GM19328 (cell line): ENCODE measurements around the gene TRAPPC2L.

Experiments
- ATAC-seq: cut with Tn5 transposase; IDR thresholded peaks from one replicate; pipeline ENCODE4 v1.9.1; 2021; ENCODE audit warnings: mild to moderate bottlenecking, moderate library complexity; ENCODE audit not compliant: unreplicated experiment

The TRAPPC2L gene

DNA sequence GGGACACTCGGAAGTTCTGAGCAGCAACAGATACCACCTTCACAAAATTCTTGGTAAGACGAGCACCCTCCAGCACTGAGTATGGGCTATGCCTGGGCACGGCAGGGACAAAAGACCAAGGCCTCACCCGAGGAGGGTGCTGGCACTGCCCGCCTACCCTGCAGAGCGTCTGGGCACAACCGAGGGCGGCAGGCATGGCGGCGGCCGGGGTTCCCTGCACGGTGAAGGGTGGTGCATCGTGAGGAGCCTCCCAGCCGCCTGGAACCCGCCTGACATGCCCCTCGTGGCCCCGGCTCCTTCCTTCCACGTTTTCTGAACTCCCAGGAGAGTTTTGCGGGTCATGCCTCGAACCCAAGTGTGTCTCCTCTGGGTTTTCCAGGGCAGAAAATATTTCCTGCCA, 19.1 kb upstream of the TRAPPC2L start:
- ATAC-seq: no peak

DNA sequence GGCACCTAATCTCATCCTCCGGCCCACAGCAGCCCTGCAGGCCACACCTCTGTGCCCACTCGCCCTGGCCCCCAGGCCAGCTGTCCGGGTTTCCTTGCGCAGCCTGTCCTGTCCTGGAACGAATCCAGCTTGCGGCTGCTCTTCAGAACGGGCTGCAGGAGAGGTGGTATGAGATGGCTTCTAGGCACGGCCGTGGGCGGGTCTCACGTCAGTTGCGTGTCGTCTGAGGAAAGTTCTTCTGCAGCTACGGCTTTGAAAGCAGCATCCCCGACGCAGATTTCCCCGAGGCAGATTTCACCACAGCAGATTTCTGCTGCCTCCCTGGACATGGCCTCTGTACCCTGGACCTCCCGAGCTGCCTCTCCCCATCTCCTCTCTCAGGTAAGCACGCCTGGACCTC, 18.4 kb upstream of the TRAPPC2L start:
- ATAC-seq: no peak

DNA sequence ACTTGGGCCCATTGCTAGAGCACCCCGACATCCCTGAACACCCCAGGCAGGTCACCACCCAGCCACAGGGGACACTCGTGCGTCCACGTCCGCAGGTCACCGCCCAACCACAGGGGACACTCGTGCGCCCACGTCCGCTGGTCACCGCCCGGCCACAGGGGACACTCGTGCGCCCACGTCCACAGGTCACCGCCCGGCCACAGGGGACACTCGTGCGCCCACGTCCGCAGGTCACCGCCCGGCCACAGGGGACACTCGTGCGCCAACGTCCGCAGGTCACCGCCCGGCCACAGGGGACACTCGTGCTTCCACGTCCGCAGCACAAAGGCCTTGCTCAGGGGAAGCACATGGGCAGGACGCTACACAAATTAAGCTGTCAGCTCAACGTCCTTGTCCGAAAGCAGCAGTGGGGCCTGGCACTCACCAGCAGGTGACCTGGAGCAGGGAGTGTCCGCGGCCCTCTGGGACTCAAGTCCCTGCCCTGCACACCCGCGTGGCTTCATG, 17.8 kb upstream of the TRAPPC2L start:
- ATAC-seq: no peak

DNA sequence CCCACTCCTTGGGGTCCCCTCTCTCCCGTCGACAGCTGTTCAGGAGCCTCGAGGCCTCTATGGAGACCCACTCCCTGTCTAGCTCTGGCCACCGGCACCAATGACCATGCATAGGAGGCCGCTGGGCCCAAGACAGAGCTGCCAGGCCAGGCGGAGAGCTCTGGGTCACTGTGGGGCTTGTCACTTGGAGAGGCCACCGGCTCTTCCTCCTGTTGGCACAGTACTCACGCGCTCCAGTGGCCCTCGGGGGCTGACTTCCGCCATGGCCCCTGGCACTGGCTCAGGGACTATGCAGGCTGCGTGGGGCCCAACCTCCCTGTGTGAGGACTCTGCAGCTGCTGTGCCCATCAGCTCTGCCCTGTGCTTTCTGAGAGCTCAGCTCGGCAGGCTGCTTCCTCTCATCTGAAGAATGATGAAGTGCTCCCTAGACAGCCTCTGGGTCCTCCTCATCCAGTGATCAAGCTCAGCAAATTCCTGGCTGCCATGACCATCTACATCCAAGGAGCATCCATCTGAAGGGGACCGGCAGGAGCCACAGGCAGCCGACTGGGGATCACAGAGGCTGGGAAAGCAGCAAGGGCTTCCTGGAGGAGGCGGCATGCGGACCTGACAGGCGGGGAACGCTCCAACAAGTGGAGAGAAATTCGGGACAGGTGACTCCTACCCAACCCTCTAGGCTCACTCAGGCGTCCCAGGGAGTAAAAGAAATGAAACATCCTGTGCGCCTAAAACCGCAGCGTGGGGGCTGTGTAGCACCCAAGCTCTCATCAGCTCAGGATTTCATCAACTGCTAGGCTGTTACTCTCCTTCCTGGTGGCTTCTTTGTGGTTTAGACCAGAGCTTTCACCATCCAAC, 17.0 kb upstream of the TRAPPC2L start:
- ATAC-seq: no peak

DNA sequence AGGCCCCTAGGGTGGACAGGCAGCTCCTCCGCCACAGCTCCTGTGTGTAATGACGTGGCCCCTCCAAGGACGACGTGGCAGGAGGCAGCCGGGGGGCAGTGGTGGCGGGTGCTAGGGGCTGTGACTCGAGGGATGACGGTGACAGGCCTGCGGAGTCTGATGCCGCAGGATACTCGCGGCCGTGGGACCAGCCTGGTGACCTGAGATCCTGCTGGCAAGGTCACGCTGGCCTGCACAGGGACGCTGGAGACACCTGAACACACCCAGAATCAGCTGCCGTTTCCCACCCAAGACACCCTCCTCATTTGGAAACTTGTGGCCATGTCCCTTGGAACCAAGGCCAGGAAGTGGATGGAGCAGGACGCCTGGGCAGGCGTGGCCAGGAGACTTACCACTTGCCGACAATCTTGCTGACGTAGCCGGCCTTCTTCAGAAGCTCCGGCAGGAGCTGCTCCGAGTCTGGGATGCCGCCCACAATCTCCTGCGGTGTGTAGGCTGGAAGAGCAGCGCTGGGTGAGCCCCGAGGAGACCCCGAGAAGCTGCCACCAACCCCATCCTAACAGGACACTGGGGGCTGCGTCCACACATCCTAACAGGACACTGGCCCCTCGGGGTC, 16.2 kb upstream of the TRAPPC2L start:
- ATAC-seq: no peak

DNA sequence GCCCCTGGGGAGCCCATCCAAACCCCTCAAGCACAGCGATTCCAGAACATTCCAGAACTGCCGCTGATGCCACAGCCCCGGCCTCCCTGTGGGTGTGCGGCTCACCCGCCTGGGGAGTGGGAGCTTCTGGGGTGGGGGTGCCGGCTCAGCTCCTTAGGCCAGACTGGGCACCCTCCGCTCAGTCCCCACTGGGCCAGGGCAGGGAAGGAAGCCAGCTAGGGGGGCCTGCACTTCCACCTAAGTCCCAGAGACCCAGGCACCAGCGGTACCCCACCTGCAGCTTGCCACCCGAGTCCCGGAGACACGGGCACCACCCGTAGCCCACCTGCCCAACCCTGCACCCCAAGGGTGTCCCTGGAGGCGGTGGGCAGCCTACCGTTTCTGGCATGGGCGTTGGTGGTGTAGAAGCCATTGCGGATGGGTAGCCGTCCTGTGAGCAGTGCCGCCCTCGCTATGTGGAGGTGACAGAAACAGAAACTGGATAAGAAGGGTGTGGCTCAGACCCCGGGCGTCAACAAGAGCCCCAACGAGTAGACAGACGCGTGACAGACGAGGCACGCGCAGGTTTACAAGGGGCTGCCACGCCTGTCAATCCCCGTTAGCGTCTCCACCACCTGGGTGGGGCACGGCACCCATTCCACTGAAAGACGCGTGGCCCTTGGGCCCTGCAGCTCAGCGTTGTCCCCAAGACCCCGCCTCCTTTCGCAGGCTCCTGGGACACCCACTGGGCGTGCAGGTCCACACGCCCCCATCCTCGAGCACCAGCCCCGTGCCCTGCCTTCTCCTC, 15.2 kb upstream of the TRAPPC2L start:
- ATAC-seq: no peak

DNA sequence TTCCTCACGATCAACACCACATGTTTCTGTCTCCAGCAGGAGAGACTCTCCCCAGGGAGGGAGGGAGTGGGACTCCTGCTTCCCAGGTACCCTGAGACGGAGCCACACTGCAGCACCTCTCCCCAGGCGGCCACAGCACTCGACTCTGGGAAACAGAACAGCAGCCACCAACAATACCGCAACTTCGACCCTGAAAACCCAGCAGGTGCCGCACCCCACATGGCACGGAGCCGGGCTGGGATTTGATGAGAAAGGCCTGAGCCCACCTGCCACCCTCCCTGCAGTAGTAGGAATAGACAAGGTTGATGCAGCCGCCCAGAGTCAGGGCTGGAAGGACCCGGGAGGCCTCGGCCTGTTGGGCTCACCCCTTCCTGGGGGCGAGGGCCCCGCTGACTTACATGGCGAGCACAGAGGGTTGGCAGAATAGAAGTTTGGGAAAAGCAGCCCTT, 14.6 kb upstream of the TRAPPC2L start:
- ATAC-seq: no peak

DNA sequence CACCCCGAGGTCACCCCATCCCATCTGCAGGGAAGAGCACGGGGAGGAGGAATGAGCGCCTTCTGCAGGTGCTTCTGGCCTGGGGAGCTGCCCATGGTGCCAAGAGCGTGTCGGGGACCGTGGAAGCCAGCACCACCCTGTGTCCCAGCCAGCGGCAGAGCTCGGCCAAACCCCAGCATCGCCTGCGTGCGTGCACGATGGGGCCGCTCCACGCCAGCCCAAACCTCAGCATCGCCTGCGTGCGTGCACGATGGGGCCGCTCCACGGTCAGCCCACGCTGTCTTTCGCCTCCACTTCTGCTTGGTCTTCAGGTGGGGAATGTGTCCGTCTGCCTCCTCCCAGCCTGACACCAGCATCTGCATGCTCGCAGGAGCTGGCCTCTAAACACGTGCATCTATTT, 14.1 kb upstream of the TRAPPC2L start:
- ATAC-seq: no peak

DNA sequence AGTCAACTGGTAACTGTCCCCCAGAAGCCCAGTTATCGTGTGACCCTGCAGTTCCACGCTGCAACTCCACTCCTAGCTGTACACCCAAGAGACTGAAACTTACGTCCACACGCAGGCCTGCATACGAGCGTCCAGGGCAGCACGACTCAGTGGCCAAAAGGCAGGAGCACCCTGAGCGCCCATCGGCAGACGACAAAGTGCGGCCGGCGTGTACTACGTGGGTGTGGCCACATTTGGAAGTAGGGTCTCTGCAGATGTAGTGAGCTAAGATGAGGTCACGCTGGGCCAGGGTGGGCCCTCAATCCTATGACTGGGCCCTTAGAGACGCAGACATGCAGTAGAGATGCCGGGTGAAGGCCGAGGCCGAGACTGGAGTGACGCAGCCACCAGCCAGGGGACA, 13.7 kb upstream of the TRAPPC2L start:
- ATAC-seq: no peak

DNA sequence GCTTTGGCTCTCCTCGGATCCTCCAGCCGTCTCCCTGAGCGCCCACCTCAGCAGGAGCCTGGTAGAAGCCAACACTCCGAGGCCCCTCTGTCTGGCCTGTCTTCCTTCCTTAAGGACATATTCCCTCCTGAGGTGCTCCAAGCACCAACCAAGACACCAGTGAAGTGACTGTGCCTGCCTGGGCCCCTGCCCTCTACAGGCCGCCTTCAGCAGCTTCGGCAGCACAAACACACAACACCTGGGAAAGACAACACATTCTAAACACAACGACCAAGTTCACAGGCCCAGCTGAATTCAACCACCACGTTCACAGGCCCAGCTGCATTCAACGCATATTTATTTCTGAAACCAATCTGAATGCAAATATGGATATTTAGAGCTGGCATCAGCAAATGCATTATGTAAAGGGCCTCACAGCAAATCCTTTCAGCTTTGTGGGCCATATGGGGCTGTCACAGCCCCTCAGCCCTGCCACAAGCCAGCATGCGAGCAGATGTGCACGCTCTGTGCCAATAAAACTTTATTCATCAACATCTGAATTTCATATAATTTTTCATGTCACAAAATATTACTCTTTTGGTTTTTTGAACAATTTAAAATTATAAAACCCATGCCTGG, 12.4 kb upstream of the TRAPPC2L start:
- ATAC-seq: no peak

DNA sequence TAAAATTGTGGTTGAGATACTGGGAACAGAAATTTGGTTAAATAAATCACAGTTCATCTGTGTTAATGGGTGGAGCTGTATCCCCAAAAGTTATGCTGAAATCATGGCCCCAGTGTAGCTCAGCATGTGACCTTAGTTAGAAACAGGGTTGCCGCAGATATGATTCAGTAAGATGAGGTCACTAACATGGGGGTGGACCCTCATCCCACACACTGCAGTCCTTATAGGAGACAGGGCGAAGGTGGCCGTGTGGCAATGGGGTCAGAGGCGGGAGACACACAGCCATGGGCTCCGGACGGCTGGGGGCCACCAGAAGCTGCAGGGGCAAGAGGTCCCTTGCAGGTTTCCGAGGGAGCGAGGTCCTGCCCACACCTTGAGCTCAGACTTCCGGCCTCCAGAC, 10.8 kb upstream of the TRAPPC2L start:
- no peak for ATAC-seq

DNA sequence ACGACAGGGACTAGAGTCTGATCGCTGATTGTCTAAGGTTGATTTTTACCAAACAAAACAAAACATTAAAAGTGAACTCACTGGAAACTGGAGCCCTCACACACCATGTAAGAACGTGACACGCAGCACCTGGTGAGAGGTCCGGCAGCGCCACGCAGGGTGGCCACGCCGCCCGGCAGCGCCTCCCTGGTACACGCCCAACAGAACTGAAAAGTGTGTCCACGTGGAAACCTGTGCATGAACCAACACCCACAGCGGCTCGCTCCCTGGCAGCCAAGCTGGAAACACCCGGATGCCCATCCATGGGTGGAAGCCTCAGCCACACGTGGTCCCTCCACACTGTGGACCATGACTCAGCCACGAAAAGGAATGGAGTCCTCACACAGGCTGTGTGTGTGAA, 9.3 kb upstream of the TRAPPC2L start:
- ATAC-seq: no peak

DNA sequence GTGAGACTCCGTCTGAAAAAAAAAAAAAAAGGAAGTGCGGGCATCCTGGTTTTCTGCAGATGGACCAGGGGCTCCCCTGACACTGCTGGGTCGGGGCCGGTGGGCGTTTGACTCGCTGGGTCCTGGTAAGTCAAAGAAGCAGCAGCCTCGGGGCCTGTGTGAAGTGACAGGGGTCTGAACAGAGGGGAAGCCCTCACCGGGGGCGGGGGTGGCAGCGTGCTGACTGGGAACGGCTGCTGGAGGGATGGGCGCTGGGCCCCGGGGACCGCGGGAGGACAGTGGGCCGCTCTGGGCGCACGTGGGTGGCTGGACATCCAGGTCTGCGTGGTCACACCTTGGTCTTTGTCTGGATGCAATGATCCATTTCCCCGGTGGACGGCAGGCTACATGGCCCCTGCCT, 8.4 kb upstream of the TRAPPC2L start:
- no peak for ATAC-seq

DNA sequence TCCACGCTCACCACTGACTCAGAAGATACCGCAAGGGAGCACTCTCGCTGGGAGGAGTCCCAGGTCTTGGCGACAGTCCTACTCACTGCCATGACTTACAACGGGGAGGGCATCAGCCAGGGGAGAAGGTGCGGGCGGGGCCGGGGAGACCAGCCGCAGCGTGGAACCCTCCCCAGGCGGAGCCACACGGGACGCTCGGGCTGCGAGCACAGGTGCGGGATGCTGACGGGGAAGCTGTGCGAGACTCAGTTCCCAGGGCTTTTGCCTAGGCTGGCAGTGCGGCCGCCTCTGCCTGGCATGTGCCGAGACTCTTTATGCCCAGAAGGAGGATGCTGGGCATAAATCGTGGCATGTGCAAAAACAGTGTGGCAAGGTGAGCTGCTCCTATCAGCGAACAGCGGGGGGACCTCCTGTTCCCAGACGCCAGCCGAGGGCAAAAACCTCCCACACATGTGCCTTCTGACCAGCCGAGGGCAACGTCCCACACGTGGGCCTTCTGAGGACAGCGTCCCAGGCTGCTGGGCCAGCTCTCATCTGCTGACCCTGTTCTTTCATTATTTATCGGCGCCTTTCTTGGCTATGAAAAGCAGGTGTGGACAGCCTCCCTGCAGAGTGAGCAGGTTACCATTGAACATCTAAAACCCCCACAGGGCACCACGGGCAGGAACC, 6.3 kb upstream of the TRAPPC2L start:
- ATAC-seq: no peak

DNA sequence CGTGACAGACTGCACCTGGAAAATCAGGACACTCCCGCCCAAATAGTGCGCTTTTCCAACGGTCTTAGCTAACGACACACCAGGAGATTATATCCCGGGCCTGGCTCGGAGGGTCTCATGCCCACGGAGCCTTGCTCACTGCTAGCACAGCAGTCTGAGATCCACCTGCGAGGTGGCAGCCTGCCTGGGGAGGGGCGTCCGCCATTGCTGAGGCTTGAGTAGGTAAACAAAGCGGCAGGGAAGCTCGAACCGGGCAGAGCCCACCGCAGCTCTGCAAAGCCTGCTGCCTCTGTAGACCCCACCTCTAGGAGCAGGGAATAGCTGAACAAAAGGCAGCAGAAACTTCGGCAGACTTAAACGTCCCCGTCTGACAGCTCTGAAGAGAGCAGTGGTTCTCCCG, 5.3 kb upstream of the TRAPPC2L start:
- ATAC-seq: no peak

DNA sequence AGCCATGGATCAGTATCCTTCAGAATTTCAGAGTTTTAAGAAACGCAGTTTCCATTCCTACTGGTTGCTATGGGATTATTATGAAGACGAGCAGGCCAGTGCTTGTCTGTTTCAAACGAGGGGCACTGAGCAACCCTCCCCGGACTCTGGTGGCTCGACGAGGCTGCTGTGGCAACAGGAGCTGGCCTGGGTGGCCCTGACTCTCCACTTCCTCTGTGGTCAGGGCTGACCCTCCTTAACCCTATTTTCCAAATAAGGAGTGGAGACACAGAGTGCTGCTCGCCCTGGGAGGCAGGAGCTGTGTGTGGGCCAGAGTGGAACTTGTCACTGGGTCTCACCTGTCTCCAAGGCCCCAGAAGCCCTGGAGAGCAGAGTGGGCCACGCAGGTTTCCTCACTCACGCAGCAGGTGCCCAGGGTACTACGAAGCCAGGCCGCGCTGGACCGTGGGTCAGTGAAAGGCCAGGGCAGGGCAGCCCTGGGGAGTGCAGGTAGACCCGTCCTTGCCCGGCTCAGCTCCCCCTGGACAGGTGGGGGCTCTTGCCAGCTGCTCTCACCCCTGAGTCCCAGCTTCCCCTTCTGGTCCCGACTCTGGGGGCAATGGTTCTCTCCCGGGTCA, 3.5 kb upstream of the TRAPPC2L start:
- no peak for ATAC-seq

DNA sequence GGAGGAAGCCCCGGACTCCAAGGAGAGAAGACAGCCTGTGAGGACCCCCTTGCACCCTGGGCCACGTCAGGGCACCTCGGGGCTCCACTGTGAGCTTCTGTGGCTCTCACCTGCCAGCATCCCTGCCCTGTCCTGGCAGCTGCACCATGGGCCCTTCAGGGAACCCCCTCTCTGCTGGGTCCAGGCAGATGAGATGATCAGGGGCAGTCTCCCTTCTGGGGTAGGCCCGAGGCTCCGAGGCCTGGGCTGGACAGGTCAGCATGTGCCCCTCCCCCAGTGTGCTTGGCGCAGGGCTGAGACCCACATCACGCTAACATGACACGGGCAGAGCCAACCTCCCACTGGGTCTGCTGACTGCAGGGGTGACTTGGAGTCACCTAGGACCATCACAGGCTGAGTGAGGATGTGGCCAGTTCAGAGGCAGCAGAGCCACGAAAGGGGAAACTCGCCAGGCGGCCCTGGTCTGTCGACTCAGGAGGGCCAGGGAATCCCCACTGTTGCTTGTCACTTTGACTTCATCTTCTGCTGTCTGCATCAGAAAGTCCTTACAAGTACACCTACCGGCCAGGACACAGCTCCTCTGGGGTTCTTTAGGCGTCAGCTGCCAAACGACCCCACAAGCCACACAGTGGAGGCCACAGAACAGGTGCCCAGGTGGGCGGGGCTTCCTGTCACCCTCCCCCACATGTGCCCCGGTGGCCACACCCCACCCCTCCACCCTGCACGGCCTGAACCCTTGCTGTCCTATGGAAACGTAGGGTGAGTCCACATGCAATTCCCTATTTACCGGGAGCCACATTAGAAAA, 2.4 kb upstream of the TRAPPC2L start:
- ATAC-seq: no peak

DNA sequence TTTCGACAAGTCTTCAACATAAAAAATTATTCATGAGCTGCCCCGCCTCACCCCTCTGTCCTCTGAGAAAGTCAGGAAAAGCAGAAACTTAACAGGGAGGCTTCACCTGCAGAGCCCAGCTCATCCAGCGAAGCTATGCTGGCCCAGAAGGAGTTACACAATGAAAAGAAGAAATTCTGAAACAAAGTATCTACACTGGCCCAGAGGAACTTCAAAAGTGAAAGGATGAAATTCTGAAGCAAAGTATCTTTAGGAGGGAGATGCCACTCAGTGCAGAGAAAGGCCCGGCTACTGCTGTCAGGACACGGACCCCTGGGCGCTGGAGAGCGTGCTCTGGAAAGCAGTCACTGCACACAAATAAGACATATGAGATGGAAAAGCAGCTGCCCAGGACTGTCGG, 1.8 kb upstream of the TRAPPC2L start:
- ATAC-seq: no peak

DNA sequence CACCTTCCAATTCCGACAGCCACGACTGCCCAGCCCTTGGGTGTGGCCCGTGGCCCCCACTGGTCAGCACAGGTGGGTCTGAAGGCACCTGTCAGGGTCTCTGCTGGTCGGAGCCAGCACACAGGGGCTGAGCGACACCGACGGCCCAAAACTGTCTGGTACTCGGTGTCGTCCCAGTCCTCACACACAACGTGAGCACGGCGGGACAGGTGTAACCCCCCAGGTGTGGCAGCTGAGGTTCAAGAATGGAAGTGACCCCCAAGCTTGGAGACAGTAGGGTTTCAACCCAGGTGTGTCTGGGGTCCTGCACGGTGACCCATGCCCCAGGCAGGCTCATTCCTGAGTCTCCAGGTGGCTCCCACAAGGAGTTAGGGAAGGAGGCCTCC, 1.2 kb upstream of the TRAPPC2L start:
- ATAC-seq: no peak
